GM21447 (cell line): Measurements from ENCODE around the gene METTL3.
"Not testable (repeated sequence)": the region's sequence is repeated elsewhere in the genome, so short reads cannot be mapped to it uniquely, and the experiment has no call there.

Experiments used
- ATAC-seq: cut with Tn5 transposase; IDR thresholded peaks from one replicate; pipeline ENCODE4 v1.9.1; 2021; ENCODE audit not compliant: unreplicated experiment

The METTL3 gene

DNA sequence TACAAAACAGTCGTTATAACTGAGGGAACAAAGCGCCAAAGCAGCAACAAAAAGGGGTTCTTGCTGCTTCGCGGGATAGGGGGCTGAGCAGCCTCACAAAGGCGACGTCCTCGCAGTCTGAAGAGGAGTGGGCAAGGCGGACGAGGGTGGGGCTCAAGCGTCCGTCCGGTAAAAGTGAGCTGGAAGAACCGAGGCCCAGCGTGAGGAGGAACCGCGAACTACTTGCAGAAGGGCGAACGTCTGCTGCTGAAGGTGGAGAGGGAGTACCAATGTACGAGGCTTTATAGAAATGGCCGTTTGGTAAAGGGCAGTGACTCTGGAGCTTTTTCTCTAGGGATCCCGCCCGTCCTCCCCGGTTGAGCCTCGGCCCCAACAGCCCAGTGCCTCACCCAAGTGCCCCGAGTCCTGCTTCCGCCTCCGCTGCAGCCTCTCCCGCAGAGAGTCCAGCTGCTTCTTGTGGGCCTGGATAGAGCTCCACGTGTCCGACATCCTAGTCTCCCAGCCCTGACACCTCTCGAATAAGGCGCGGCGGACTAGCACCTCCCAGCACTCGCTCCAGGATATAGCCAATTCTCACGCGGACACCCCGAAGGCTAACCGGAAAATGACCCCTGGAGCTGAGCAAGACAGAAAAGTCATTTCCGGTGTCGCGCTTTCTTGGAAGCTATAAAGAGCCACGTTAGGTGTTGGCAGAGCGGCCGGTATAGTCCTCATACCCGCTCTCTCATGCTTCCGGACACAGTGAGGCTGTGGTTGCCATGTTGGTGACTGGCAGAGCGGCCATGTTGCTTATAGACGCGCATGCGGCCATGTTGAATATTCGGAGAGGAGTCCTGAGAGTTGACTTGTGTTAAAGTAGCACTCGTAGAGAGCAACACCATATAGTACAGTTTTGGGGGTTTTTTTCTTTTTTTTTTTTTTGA is at the start of gene METTL3:
METTL3 (minus strand) TSS at position 606 of the 923 bp plus-strand sequence; CDS start at position 489, 117 bp downstream.
- ATAC-seq = peak; percentile 97

- ATAC-seq = no peak
Observed at GRCh38 chr14:21558703-21559170, 47.6 kb upstream of the METTL3 start.

GRCh38 chr14:21557084-21557901 is 46.2 kb upstream of the METTL3 start:
- no peak for ATAC-seq

- ATAC-seq = no peak
Observed at GRCh38 chr14:21556378-21557083, 45.4 kb upstream of the METTL3 start.

- ATAC-seq = no peak
Observed at GRCh38 chr14:21553266-21553665, 42.1 kb upstream of the METTL3 start.

GRCh38 chr14:21544588-21544987 is 33.4 kb upstream of the METTL3 start:
- not testable (repeated sequence) for ATAC-seq

DNA sequence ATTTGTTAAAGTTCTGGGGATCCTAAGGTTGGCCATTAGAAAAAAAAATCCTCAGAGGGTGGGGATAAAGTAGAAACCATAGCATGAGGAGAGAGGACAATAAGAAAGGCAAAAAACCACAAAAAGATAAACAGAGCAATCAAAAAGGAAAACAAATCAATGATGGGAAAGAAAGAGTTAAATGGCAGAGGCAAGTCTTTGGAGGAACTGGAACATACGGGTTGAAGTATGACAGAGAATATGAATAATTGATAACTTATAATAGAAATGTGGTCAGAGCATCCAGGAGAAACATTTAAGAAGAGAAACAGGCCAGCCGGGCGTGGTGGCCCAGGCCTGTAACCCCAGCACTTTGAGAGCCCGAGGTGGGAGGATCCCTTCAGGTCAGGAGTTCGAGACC is 32.8 kb upstream of the METTL3 start:
- no peak for ATAC-seq

DNA sequence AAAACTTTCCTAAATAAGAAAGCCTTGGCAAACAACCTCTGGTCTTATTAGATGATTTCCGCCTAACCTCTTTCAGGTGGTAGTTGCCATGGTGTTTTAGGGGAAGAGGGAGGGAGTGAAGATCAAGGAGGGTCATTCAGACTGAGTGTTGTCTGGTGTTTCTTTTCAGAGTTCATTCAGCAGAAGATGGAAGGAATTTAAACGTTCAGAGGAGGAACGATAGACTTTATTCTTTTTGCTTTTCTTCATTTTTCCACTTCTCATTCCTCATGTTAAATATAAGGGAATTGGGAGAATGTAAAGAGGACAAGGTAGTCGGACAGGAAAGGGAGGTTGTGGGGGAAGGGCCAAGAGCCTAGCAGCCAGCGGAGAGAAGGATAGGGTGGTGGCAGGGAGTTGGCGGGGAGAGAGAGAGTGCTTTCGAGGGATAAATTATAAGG is 32.4 kb upstream of the METTL3 start:
- no peak for ATAC-seq

GRCh38 chr14:21541413-21542074 is 30.4 kb upstream of the METTL3 start:
- ATAC-seq = no peak

DNA sequence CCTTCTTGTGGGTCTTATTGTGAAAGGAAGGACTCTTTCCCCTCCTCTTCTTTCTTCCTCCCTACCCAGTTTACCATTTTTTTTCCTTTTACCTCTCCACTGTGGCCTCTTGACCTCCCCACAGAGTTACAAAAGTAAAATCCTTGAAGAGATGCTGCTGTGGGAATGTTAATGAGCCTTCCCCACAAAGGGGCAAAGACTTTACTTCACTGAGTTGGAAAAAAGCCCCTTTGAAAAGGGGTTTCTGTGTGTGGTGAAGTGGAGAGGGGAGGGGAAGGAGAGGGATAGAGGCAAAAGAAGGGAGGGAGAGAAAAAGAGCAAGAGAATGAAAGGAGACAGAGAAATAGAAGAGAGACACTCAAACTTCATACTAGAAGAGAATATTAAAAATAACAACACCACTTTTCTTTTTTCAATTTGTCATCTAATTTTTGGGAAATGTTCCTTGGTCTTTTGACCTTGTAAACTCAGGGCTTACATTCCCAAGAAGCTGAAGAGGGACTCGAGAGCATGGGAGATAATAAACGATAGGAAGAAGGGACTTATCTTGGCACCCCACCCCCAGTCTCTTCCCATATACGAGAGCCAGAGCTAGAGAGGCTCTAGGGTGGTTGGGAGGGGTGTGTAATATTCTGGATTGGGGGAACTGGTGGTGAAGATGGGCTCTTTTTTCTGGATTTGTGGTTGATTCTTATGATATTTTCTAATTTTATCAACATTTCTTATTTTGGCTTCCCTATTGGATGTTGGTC is 28.2 kb upstream of the METTL3 start:
- ATAC-seq = no peak

- no peak for ATAC-seq
Observed at GRCh38 chr14:21537090-21537424, 25.9 kb upstream of the METTL3 start.

GRCh38 chr14:21536418-21537089 is 25.4 kb upstream of the METTL3 start:
- ATAC-seq = no peak

- ATAC-seq = no peak
Observed at GRCh38 chr14:21535545-21536417, 24.6 kb upstream of the METTL3 start.

DNA sequence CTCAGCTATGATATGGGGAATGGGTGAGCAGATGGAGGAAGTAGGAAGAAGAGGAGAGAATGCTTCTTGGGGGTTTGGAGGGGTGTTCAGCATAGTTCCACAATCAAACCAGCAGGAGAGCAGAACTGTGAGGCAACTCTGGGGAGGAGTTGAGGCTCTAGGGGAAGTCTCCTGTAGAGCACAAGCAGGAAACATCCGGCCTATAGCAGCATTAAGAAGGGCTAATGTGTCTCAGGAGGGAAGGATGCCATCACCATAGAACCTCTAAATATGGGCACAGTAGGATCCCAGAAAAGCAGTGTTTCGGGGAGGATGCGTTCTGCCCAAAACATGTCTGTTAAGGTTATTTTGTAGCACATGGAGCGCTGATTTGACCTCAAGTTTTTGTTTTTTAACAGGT is 23.4 kb upstream of the METTL3 start:
- ATAC-seq = no peak

DNA sequence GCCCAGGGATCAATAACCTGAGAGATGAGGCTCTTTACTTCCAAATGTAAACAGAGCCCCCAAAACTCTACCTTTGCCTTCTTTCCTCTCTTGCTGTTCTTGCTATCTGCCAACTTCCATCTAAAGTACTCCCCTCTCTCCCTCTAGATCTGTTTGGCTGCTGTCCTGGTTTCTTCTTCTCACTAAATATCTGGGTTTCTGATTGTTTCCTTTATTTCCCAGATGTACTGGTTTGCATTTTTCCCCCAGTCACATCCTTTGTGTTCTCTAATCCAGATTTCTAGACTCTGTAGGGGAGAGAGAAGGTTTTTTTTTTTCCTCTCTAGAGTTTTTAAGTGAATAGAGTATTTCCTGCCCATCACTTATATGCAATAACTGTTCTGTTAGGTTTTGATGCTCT is 22.2 kb upstream of the METTL3 start:
- ATAC-seq = no peak

DNA sequence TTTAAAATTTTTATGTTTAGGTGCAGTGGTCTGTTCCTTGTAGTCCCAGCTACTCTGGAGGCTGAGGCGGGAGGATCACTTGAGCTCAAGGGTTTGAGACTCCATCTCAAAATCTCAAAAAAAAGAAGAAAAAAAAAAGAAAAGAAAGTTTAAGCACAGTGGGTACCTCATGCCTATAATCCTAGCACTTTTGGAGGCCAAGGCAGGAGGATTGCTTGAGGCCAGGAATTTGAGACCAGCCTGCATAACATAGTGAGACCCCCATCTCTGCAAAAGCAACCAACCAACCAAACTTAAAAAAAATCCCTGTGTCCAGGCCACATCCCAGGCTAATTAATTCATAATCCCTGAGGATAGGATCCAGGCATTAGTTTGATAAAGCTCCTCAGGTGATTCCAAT is 18.4 kb upstream of the METTL3 start:
- no peak for ATAC-seq

- ATAC-seq = no peak
Observed at GRCh38 chr14:21528381-21529348, 17.5 kb upstream of the METTL3 start.
